Keratinocyte (primary cell): ENCODE measurements around the gene SLC51B. TPM values are rescaled to one million over a fixed set of nuclear protein-coding genes. Genes with fewer than 3 reads are reported as not detected.

ENCODE experiments used
- DNase-seq: peaks from one replicate; pipeline ENCODE4 v3.0.0-alpha.2; 2011; ENCODE audit warnings: low read depth, missing footprints, low spot score
- FAIRE-seq: peaks from 2 replicates; lab custom pipeline; 2011; peaks lifted over from hg19 to GRCh38; lab: Jason Lieb, UNC
- H2AFZ ChIP-seq: 2 replicates; pipeline ENCODE4 v1.6.0; 2012; ENCODE audit warnings: low read length, control low read depth, inconsistent platforms; ENCODE audit not compliant: control insufficient read depth
- H3K27ac ChIP-seq: 2 replicates; pipeline ENCODE4 v1.5.1; 2011; ENCODE audit warnings: low read length; ENCODE audit not compliant: control insufficient read depth, insufficient read depth
- H3K27me3 ChIP-seq: 3 replicates; pipeline ENCODE4 v1.6.0; 2011; ENCODE audit warnings: low read length; ENCODE audit not compliant: control insufficient read depth, insufficient read depth; ENCODE audit errors: extremely low read depth
- H3K36me3 ChIP-seq, 2 experiments: 2 replicates in 1 of 2; 3 replicates in 1 of 2; pipeline ENCODE4 v1.5.1; 2011; ENCODE audit warnings: low read length in 2 of 2, mild to moderate bottlenecking in 1 of 2; ENCODE audit not compliant: control insufficient read depth in 2 of 2, insufficient read depth in 2 of 2; ENCODE audit errors: extremely low read depth in 1 of 2
- H3K4me1 ChIP-seq: 3 replicates; pipeline ENCODE4 v1.5.1; 2011; ENCODE audit warnings: low read length; ENCODE audit not compliant: control insufficient read depth, insufficient read depth; ENCODE audit errors: extremely low read depth
- H3K4me2 ChIP-seq: 3 replicates; pipeline ENCODE4 v1.6.0; 2011; ENCODE audit warnings: low read depth, low read length; ENCODE audit not compliant: control insufficient read depth, insufficient read depth; ENCODE audit errors: extremely low read depth
- H3K4me3 ChIP-seq, 3 experiments: fragments of 200-600 bp in 1 of 3; sonication (generic) in 1 of 3; 2 replicates in 2 of 3; 3 replicates in 1 of 3; pipeline ENCODE4 v1.5.1; 2011 to 2016; ENCODE audit warnings: low read length in 3 of 3, mild to moderate bottlenecking in 3 of 3, control low read depth in 2 of 3, inconsistent platforms in 1 of 3, low read depth in 1 of 3, mixed read lengths in 1 of 3, mixed run types in 1 of 3, moderate library complexity in 1 of 3; ENCODE audit not compliant: control insufficient read depth in 2 of 3, insufficient read depth in 2 of 3; ENCODE audit errors: extremely low read depth in 1 of 3
- H3K79me2 ChIP-seq: 2 replicates; pipeline ENCODE4 v1.6.0; 2012; ENCODE audit warnings: low read length; ENCODE audit not compliant: control insufficient read depth, insufficient read depth
- H3K9ac ChIP-seq: 3 replicates; pipeline ENCODE4 v1.6.0; 2011; ENCODE audit warnings: low read length; ENCODE audit not compliant: control insufficient read depth, insufficient read depth; ENCODE audit errors: extremely low read depth
- H3K9me1 ChIP-seq: 3 replicates; pipeline ENCODE4 v1.6.0; 2011; ENCODE audit warnings: low read length; ENCODE audit not compliant: control insufficient read depth, insufficient read depth; ENCODE audit errors: extremely low read depth
- H3K9me3 ChIP-seq: 2 replicates; pipeline ENCODE4 v1.5.1; 2012; ENCODE audit warnings: low read depth, low read length; ENCODE audit not compliant: control insufficient read depth
- H4K20me1 ChIP-seq: 3 replicates; pipeline ENCODE4 v1.6.0; 2011; ENCODE audit warnings: low read length; ENCODE audit not compliant: control insufficient read depth, insufficient read depth; ENCODE audit errors: extremely low read depth
- EZH2 ChIP-seq: IDR thresholded peaks from one replicate; pipeline ENCODE4 v1.6.1; 2012; ENCODE audit warnings: inconsistent platforms, mild to moderate bottlenecking, low read length, moderate library complexity
- dilution Hi-C: fragments of 300-500 bp; cut with MboI; formaldehyde crosslinking; loops from one replicate; pipeline ENCODE4 v1.7.0; 2020; ENCODE audit warnings: low sequenced_read_pairs; ENCODE audit not compliant: extremely low pct_ligation_motif_present
- polyA plus RNA-seq, 5 experiments: library from polyadenylated mRNA; depleted of rRNA in 3 of 5; stranded (reverse) in 3 of 5; stranded (forward) in 1 of 5; unstranded in 1 of 5; fragments of >200 nt; gene quantifications; 1 replicate in 1 of 5; 2 replicates in 3 of 5; 3 replicates in 1 of 5; pipeline versions ENCODE4 v1.2.1 to v1.2.3, GENCODE V29; 2011 to 2012; ENCODE audit warnings: missing spikeins in 2 of 5, low read depth in 1 of 5, low replicate concordance in 1 of 5
- TF ChIP-seq, protein P1 (sequence below), 3 experiments: IDR thresholded peaks in 1 of 3; conservative IDR thresholded peaks in 1 of 3; optimal IDR thresholded peaks in 1 of 3; 2 replicates in 2 of 3; 3 replicates in 1 of 3; pipeline versions ENCODE3 to v1.5.1; 2011; ENCODE audit warnings: low read length in 3 of 3, mild to moderate bottlenecking in 3 of 3, moderate library complexity in 2 of 3, control low read depth in 1 of 3, inconsistent platforms in 1 of 3; ENCODE audit not compliant: insufficient read depth in 2 of 3; ENCODE audit errors: extremely low read depth in 1 of 3

SLC51B gene
- polyA plus RNA-seq, 1 donor (not counting 4 experiments of a cell fraction or from before 2014, with no cell fraction given): not detected

DNA sequence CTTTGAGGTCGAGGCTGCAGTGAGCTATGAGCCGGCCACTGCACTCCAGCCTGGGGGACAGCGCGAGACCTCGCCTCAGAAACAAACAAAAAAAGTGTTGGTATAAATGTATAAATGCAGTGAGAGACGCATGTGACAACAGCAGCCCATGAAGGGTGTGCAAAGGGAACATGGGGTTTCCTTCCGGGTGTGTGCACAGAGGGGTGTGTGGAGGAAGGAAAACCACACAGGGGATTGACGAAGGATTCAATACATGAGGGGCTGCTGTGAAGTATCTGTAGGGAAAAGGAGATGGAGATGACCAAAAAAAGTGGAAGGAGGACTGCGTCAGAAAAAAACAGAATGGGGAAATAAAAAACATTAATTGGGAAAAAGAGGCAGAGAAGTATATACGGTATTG, 16.8 kb upstream of the SLC51B start:
- Histone ChIP-seq H4K20me1 (no peaks in the 10 kb centered on the region), H3K9me3 (no peaks in the 10 kb centered on the region), H3K27ac (no peak overlapping the region), H3K79me2 (peaks cover 11% of the 10 kb centered on the region), H3K36me3 (peaks cover 5 to 14% of the 10 kb centered on the region in 2 experiments), H3K9ac (peak overlapping the region; percentile 80), H3K4me1 (peaks cover 14% of the 10 kb centered on the region), H2AFZ (no peak overlapping the region), H3K4me2 (peak overlapping the region; percentile 77), H3K4me3 (peak overlapping the region; percentile 82 to 92 (median 87)), H3K27me3 (no peaks in the 10 kb centered on the region), H3K9me1 (no peaks in the 10 kb centered on the region)
- FAIRE-seq (no peak), DNase-seq (no peak)
- dilution Hi-C loops: no loop called here
- TF ChIP-seq, protein P1, sequence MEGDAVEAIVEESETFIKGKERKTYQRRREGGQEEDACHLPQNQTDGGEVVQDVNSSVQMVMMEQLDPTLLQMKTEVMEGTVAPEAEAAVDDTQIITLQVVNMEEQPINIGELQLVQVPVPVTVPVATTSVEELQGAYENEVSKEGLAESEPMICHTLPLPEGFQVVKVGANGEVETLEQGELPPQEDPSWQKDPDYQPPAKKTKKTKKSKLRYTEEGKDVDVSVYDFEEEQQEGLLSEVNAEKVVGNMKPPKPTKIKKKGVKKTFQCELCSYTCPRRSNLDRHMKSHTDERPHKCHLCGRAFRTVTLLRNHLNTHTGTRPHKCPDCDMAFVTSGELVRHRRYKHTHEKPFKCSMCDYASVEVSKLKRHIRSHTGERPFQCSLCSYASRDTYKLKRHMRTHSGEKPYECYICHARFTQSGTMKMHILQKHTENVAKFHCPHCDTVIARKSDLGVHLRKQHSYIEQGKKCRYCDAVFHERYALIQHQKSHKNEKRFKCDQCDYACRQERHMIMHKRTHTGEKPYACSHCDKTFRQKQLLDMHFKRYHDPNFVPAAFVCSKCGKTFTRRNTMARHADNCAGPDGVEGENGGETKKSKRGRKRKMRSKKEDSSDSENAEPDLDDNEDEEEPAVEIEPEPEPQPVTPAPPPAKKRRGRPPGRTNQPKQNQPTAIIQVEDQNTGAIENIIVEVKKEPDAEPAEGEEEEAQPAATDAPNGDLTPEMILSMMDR (optimal IDR thresholded peaks at IDR 0.05 in 1 of 3, IDR thresholded peaks at IDR 0.05 in 1 of 3, conservative IDR thresholded peaks at IDR 0.05 in 1 of 3; ENCODE audit: extremely low read depth in 1 of 3, insufficient read depth in 2 of 3, low read length in 3 of 3): no peak
- no peak for TF ChIP-seq EZH2

DNA sequence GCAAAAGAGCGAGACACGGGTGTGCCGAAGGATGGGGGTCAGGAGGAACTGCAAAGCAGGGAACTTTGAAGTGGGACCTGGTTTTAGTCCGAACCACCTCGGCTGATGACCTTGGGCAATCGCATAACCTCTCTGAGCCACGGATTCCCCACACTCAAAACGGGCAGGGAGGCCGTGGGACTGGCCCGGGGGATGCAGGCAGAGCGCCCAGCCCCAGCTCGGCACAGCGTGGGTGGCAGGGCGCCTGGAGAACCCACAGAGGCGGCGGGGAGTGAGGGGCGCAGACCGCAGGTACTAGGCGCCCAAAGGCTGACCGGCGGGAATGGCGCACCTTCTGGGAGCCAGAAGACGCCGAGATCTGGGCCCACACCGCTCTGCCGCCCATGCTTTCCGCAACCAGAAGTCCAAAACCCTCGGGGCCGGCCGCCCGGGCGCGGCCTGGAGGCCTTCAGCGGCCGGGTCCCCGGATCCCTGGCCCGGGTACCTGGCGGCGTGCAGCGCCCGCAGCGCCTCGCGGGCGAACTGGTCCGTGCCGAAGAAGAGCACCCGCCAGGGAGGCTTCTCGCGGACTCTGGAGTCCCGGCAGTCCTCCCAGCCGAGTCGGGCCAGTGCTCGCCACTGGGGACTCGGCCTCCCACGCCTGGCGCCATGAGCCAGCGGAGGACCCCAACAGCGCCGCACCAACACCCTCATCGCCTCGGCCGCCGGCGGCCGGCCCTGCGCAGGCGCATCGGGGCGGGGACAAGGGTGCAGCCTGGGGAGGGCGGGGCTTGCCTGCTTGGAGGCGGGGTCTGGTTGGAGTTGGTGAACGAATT, 16.1 kb upstream of the SLC51B start, which contains the start of gene MTFMT:
TSS of gene MTFMT (minus strand) at position 719 of the 815 bp plus-strand sequence. CDS start at position 693, 26 bp downstream.
- Histone ChIP-seq H3K9ac (peak within 1 kb of the TSS; percentile 80), H3K79me2 (peaks cover 11% of the 10 kb centered on the region), H3K27me3 (no peaks in the 10 kb centered on the region), H2AFZ (peak within 1 kb of the TSS; percentile 82), H3K27ac (peak within 1 kb of the TSS; percentile 42), H4K20me1 (no peaks in the 10 kb centered on the region), H3K4me1 (peaks cover 14% of the 10 kb centered on the region), H3K4me2 (peak within 1 kb of the TSS; percentile 77), H3K9me1 (no peaks in the 10 kb centered on the region), H3K4me3 (peak within 1 kb of the TSS; percentile 82 to 92 (median 87)), H3K9me3 (no peaks in the 10 kb centered on the region), H3K36me3 (peaks cover 3 to 10% of the 10 kb centered on the region in 2 experiments)
- DNase-seq: peak; percentile 40
- FAIRE-seq: no peak
- TF ChIP-seq EZH2: no peak
- TF ChIP-seq, protein P1 (optimal IDR thresholded peaks at IDR 0.05 in 1 of 3, IDR thresholded peaks at IDR 0.05 in 1 of 3, conservative IDR thresholded peaks at IDR 0.05 in 1 of 3; ENCODE audit: extremely low read depth in 1 of 3, insufficient read depth in 2 of 3, low read length in 3 of 3): peak in 1 of 3 experiments; percentile 0
- dilution Hi-C loops: no loop called here
